Kidney epithelial cell (primary cell): ENCODE results near the gene USP13. TPM values are rescaled to one million over a fixed set of nuclear protein-coding genes. Genes with fewer than 3 reads are reported as not detected.

Experiments
- DNase-seq: peaks from one replicate; pipeline ENCODE4 v3.0.0-alpha.2; 2010; ENCODE audit warnings: low read depth
- H3K27me3 ChIP-seq: 2 replicates; pipeline ENCODE4 v1.6.0; 2011; ENCODE audit warnings: low read length; ENCODE audit not compliant: control insufficient read depth, insufficient read depth
- H3K36me3 ChIP-seq: 2 replicates; pipeline ENCODE4 v1.5.1; 2011; ENCODE audit warnings: low read length; ENCODE audit not compliant: control insufficient read depth, insufficient read depth
- H3K4me3 ChIP-seq: 2 replicates; pipeline ENCODE4 v1.5.1; 2011; ENCODE audit warnings: low read depth, mild to moderate bottlenecking, control low read depth, low read length
- total RNA-seq: library from RNA; depleted of rRNA; stranded (reverse); fragments of >200 nt; gene quantifications from 2 replicates; pipeline ENCODE4 v1.2.3, GENCODE V29; 2015
- TF ChIP-seq, protein P1 (sequence below): IDR thresholded peaks from 2 replicates; pipeline ENCODE4 v1.5.1; 2011; ENCODE audit warnings: mild to moderate bottlenecking, moderate library complexity, low read length, control low read depth, inconsistent platforms; ENCODE audit not compliant: insufficient read depth, poor library complexity, severe bottlenecking

The USP13 gene
- total RNA-seq, 1 donor from 2014 or later, result 6.4 TPM

DNA sequence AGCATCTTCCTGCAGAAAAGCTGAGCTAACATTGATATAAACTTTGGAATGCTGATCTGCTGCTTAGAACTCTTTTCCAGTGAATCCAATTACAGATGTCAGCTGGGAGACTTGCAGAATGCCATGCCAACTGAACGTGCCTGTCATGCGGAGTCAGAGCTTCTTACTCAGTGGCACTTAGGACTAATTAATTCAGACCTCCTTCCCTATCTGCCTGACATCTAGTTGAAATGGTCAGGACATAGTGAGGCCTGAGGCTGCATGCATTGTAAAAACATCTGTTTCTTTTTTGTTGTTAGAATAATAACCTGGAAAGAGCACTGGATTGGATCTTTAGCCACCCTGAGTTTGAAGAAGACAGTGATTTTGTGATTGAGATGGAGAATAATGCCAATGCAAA, 112.6 kb downstream of the USP13 start:
- Histone ChIP-seq H3K4me3 (no peak overlapping the region), H3K36me3 (peaks cover 1% of the 10 kb centered on the region), H3K27me3 (no peaks in the 10 kb centered on the region)
- no peak for DNase-seq
- TF ChIP-seq, protein P1, sequence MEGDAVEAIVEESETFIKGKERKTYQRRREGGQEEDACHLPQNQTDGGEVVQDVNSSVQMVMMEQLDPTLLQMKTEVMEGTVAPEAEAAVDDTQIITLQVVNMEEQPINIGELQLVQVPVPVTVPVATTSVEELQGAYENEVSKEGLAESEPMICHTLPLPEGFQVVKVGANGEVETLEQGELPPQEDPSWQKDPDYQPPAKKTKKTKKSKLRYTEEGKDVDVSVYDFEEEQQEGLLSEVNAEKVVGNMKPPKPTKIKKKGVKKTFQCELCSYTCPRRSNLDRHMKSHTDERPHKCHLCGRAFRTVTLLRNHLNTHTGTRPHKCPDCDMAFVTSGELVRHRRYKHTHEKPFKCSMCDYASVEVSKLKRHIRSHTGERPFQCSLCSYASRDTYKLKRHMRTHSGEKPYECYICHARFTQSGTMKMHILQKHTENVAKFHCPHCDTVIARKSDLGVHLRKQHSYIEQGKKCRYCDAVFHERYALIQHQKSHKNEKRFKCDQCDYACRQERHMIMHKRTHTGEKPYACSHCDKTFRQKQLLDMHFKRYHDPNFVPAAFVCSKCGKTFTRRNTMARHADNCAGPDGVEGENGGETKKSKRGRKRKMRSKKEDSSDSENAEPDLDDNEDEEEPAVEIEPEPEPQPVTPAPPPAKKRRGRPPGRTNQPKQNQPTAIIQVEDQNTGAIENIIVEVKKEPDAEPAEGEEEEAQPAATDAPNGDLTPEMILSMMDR, result no peak

DNA sequence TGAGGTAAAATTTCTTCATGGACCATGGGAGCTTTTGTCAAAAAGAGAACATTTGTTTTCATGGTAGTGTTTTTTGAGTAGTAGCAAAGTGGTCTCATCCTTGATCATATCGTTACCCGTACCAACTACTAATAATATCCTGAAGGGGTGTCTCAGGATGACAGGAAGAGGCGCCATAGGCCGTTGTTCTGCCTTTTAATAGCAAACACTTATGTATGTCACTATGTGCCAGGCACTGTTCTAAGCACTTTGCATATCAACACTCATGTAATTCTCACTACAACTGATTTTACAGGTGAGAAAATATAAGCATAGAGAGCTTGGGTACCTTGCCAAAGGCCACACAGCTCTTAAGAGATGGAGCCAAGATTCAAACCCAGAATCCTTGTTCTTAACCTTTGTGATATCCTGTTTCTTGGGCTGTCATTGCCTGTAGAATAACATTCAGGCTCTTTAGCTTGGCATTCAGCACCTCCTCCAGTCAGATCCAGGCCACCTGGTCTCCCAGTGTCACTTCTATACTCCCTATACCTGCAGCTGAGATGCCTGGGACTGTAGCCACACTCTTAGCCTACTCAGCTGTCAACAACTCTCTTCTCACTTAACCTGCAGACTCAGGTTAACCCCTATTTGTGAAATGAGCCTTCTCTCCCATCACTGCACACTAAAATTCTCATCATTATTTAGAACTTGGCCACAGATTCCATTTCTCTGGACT, 113.7 kb downstream of the USP13 start:
- Histone ChIP-seq H3K4me3 (no peak overlapping the region), H3K36me3 (peaks cover 1% of the 10 kb centered on the region), H3K27me3 (no peaks in the 10 kb centered on the region)
- DNase-seq, result no peak
- TF ChIP-seq, protein P1, result no peak

- peak; percentile 43 for DNase-seq
- Histone ChIP-seq H3K36me3 (peaks cover 1% of the 10 kb centered on the region), H3K27me3 (no peaks in the 10 kb centered on the region), H3K4me3 (no peak overlapping the region)
- TF ChIP-seq, protein P1, result peak; percentile 77
Observed at GRCh38 chr3:179768080-179768479, 115.2 kb downstream of the USP13 start.

- no peak for DNase-seq
- TF ChIP-seq, protein P1, result no peak
- H3K4me3 ChIP-seq, result no peak overlapping the region
- peaks cover 1% of the 10 kb centered on the region for H3K36me3 ChIP-seq
- no peaks in the 10 kb centered on the region for H3K27me3 ChIP-seq
Observed at GRCh38 chr3:179769411-179770247, 116.8 kb downstream of the USP13 start.

DNA sequence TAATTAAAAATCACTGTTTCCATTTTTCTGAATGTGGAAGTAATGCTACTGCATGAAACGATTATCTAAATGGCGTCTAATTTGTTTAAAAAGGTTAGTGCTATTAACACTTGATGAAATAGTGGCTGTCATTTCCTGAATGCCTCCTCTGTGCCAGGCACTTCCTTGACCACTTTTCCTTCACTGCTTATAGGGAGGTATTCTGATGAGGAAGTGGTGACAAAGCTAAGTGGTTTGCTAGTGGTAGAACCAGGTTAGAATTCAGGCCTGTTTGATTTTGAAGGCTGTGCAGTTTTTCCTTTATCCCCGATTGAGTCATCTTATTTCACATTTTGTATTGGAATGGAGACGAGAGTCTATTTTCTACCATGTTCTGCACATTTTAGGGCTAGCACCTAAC, 119.0 kb downstream of the USP13 start:
- H3K27me3 ChIP-seq, result no peaks in the 10 kb centered on the region
- no peaks in the 10 kb centered on the region for H3K36me3 ChIP-seq

More for the DNA sequence above, 119.0 kb downstream of the USP13 start:
- DNase-seq, result no peak
- TF ChIP-seq, protein P1, result no peak
- no peak overlapping the region for H3K4me3 ChIP-seq
